MCF 10A (cell line): ENCODE measurements around the gene FAM156B. TPM values are rescaled to one million over a fixed set of nuclear protein-coding genes. Genes with fewer than 3 reads are reported as not detected.
"Not testable (repeated sequence)": the region's sequence is repeated elsewhere in the genome, so short reads cannot be mapped to it uniquely, and the experiment has no call there.

ENCODE experiments used
- BruUV-seq: library from RNA; stranded (reverse); fragments of 400-500 nt; replicated peaks from 2 replicates; lab custom pipeline; 2021; lab: Mats Ljungman, UMichigan
- CTCF ChIA-PET: fragments of 300-600 bp; sonication (Branson Sonifier 250); formaldehyde crosslinking; extraction: SDS; loops from one replicate; lab custom pipeline; 2021; ENCODE audit warnings: antibody characterized with exemption, inconsistent platforms; lab: Yijun Ruan, JAX
- POLR2A ChIA-PET: fragments of 300-600, 350-650 bp; sonication (Branson Sonifier 250); formaldehyde crosslinking; extraction: SDS; loops from one replicate; lab custom pipeline; 2020; ENCODE audit warnings: antibody characterized with exemption, inconsistent platforms; lab: Yijun Ruan, JAX
- DNase-seq: peaks from one replicate; pipeline ENCODE4 v3.0.0-alpha.2; 2018; ENCODE audit not compliant: unreplicated experiment
- H3K27ac Mint-ChIP-seq: one replicate; pipeline ENCODE4 v1.8.0; 2022; ENCODE audit warnings: mild to moderate bottlenecking, low read depth, mixed read lengths; ENCODE audit not compliant: unreplicated experiment
- H3K27me3 Mint-ChIP-seq: one replicate; pipeline ENCODE4 v1.8.0; 2022; ENCODE audit warnings: mixed read lengths; ENCODE audit not compliant: insufficient read depth, unreplicated experiment
- H3K36me3 Mint-ChIP-seq: one replicate; pipeline ENCODE4 v1.8.0; 2022; ENCODE audit warnings: mild to moderate bottlenecking, moderate library complexity, mixed read lengths; ENCODE audit not compliant: insufficient read depth, unreplicated experiment
- H3K4me1 Mint-ChIP-seq: one replicate; pipeline ENCODE4 v1.8.0; 2022; ENCODE audit warnings: mixed read lengths; ENCODE audit not compliant: insufficient read depth, unreplicated experiment
- H3K4me3 Mint-ChIP-seq: one replicate; pipeline ENCODE4 v1.8.0; 2022; ENCODE audit warnings: mild to moderate bottlenecking, moderate library complexity, mixed read lengths; ENCODE audit not compliant: unreplicated experiment
- H3K9me3 Mint-ChIP-seq: one replicate; pipeline ENCODE4 v1.8.0; 2022; ENCODE audit warnings: mixed read lengths; ENCODE audit not compliant: unreplicated experiment
- intact Hi-C: fragments of 100-400 bp; cut with micrococcal nuclease; formaldehyde crosslinking; loops from 2 replicates; pipeline ENCODE4 v1.14.1; 2022
- total RNA-seq: library from RNA; stranded (reverse); gene quantifications from 2 replicates; pipeline ENCODE4 v1.2.3, GENCODE V29; 2022
- TF ChIP-seq, protein P1 (sequence below): fragments of 200-600 bp; IDR thresholded peaks from one replicate; pipeline ENCODE4 v1.8.0; 2022; ENCODE audit warnings: antibody characterized with exemption, mild to moderate bottlenecking; ENCODE audit not compliant: unreplicated experiment

The FAM156B gene
- total RNA-seq, 1 experiment from 2014 or later = 13.3 TPM

DNA sequence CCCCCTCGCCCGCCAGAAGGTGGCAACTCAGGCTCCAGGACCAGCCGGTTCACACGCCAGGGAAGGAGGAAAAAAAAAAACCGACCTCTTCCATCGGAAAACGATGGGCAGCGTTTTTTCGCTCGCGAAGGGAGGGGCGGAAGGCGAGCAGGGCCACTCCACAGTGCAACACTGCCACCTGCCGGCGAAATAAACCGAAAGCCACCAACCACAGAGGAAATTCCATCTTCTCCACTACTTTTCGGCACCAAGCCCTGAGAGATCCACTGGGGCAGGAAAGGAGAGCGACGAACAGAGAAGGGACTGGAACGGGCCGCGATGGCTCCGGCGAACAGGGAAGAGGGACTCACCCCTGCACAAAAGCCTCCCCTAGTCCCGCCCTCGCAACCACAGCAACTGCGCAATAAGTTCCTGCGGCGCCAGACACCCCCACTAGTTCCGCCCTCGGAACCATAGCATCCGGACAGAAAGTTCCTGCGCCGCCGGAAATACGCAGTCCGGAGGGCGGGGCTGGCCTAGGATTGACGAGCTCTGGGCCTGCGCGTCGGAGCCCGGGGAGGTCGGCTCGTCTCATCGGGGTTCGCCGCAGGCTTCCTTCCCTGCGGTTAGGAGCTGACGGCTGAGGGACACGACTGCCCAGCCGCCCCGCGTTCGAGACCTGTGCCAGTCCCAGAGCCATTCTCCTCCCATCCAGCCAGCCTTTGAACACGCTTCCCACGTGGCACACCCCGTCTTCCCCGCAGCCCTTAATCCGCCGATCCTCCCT is 37.8 kb downstream of the FAM156B start:
- intact Hi-C loops = no loop called here
- H3K4me3 Mint-ChIP-seq = peak overlapping the region; percentile 87
- BruUV-seq = TSS peak; percentile 51
- no peaks in the 10 kb centered on the region for H3K4me1 Mint-ChIP-seq
- no peaks in the 10 kb centered on the region for H3K27me3 Mint-ChIP-seq
- ChIA-PET CTCF (interaction anchor here (0.6 to 0.7 kb wide), 6 partner anchors 9 to 1303 kb away, joined by 3 to 4 read pairs (median 3); no protein-coding TSS in a partner anchor), POLR2A (interaction anchor here (0.7 to 1.1 kb wide), 4 partner anchors 11 to 291 kb away, joined by 3 to 7 read pairs (median 6); partner anchors contain the start of gene KDM5C)
- TF ChIP-seq, protein P1, sequence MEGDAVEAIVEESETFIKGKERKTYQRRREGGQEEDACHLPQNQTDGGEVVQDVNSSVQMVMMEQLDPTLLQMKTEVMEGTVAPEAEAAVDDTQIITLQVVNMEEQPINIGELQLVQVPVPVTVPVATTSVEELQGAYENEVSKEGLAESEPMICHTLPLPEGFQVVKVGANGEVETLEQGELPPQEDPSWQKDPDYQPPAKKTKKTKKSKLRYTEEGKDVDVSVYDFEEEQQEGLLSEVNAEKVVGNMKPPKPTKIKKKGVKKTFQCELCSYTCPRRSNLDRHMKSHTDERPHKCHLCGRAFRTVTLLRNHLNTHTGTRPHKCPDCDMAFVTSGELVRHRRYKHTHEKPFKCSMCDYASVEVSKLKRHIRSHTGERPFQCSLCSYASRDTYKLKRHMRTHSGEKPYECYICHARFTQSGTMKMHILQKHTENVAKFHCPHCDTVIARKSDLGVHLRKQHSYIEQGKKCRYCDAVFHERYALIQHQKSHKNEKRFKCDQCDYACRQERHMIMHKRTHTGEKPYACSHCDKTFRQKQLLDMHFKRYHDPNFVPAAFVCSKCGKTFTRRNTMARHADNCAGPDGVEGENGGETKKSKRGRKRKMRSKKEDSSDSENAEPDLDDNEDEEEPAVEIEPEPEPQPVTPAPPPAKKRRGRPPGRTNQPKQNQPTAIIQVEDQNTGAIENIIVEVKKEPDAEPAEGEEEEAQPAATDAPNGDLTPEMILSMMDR = peak; percentile 96
- no peaks in the 10 kb centered on the region for H3K9me3 Mint-ChIP-seq
- DNase-seq = peak; percentile 94
- peak overlapping the region; percentile 99 for H3K27ac Mint-ChIP-seq
- peaks cover 7% of the 10 kb centered on the region for H3K36me3 Mint-ChIP-seq

DNA sequence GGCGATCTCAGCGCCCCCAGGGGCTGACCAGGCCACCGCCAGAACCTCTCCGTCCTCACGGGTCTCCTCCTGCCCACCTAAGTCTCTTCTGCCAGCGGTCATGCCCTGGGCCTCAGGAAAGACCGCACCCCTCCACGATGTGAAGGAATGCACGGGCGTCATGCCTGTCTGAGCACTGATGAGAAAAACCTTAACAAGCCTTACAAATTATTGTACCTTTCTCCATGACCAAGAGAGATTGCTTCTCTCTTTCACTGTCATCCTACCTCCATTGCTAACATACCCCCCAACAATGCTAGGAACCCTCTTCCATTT is 38.3 kb downstream of the FAM156B start:
- CTCF ChIA-PET = interaction anchor here (0.6 to 0.7 kb wide), 6 partner anchors 10 to 1303 kb away, joined by 3 to 4 read pairs (median 3); no protein-coding TSS in a partner anchor
- DNase-seq, H3K9me3 Mint-ChIP-seq, intact Hi-C loops, H3K36me3 Mint-ChIP-seq, H3K4me1 Mint-ChIP-seq, H3K27me3 Mint-ChIP-seq: not testable (repeated sequence)
- Mint-ChIP-seq H3K27ac (peak overlapping the region; percentile 99), H3K4me3 (peak overlapping the region; percentile 87)
- TSS peak; percentile 99 for BruUV-seq
- POLR2A ChIA-PET = interaction anchor here (0.7 to 1.1 kb wide), 4 partner anchors 12 to 290 kb away, joined by 3 to 7 read pairs (median 6); partner anchors contain the start of gene KDM5C

DNA sequence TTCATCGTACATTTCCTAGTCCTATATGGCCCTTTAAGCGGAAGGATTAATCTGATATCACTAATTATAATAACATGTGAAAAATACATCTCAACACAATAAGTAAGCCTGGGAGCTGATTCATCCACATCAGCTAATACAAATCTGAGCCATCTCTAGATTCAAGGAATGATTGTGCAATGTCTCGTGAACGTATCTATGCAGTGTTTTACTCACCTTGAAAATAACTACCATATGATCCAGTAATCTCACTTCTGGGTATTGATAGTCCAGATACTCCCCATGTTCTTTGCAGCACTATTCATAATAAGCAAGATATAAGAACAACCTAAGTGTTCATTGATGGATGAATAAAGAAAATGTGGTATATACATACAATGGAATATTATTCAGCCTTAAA is 43.6 kb downstream of the FAM156B start:
- H3K27ac Mint-ChIP-seq, H3K4me1 Mint-ChIP-seq, H3K27me3 Mint-ChIP-seq, DNase-seq, H3K9me3 Mint-ChIP-seq, BruUV-seq, CTCF ChIA-PET, H3K36me3 Mint-ChIP-seq, intact Hi-C loops, POLR2A ChIA-PET, H3K4me3 Mint-ChIP-seq: not testable (repeated sequence)

DNA sequence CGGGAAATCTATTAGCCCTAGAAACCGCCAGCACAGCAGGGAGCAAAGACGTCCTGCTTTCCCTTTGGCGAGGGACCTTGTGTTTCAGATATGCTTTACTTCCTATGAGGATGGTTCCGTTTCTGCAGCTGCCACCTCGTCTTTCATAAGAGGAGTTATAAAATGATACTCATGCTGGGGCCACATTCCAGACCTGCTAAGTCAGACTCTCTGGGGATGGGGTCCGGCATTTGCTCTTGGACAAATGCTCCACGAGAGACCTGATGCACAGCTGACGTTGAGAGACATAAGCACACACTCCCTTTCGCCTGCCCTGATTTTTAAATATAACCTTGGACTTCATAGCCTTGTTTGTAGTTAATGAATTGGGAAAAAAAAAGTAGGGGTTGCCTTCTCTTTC is 44.6 kb downstream of the FAM156B start:
- H3K4me3 Mint-ChIP-seq, H3K27ac Mint-ChIP-seq, CTCF ChIA-PET, BruUV-seq, H3K36me3 Mint-ChIP-seq, H3K4me1 Mint-ChIP-seq, POLR2A ChIA-PET, DNase-seq, intact Hi-C loops, H3K9me3 Mint-ChIP-seq, H3K27me3 Mint-ChIP-seq: not testable (repeated sequence)

DNA sequence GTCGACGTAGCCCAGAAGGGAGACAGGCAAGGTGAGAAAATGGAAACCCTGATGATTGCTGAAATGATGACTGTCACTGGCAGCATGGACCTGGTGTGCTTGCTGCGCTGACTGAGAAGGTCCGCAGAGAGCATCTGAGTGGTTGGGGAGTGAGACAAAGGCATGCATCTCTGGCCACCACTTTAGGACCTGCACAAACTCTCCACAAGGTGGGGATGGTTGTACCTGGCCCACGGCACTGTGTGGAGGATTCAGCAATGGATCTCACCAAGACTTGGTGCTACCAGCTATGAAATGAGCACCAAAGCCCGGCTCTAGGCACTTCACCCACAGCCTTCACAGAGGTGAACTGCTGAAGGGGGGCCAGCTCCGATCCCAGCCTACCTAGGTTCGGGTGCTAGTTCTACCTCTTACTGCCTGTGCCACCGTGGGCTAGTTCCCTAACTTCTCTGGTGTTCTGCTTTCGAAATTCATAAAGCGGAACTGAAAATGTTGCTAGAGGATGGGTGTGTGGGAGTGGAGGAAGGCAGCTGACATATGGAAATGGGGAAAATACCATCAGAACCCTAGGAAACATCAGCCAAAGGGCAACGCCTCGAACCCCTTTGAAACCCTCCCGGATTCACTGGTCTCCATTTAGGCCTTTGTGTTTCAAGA is 48.8 kb downstream of the FAM156B start:
- CTCF ChIA-PET, intact Hi-C loops, BruUV-seq, POLR2A ChIA-PET, DNase-seq, H3K4me1 Mint-ChIP-seq, H3K27me3 Mint-ChIP-seq, H3K9me3 Mint-ChIP-seq, H3K4me3 Mint-ChIP-seq, H3K27ac Mint-ChIP-seq, H3K36me3 Mint-ChIP-seq: not testable (repeated sequence)

DNA sequence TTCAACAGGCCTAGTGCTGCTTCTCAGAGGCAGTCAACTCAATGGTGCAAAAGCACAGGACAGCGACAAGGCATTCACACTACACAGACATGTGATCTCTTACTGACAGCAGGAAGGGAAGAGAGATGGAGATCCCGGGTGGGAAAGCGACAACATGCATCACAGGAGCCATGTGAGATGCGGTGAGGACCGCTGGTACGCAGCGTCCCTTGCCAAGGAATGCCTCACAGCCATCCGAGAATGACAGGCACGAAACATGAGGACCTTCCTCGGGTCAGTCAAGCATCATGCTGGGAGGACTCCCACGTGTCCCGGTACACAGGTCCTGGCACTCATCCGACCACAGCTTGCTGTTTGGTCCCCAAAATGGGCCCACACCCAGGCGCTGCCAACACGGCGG is 50.4 kb downstream of the FAM156B start:
- H3K9me3 Mint-ChIP-seq, H3K27me3 Mint-ChIP-seq, BruUV-seq, H3K4me1 Mint-ChIP-seq, POLR2A ChIA-PET, H3K36me3 Mint-ChIP-seq, H3K4me3 Mint-ChIP-seq, DNase-seq, intact Hi-C loops, CTCF ChIA-PET, H3K27ac Mint-ChIP-seq: not testable (repeated sequence)

DNA sequence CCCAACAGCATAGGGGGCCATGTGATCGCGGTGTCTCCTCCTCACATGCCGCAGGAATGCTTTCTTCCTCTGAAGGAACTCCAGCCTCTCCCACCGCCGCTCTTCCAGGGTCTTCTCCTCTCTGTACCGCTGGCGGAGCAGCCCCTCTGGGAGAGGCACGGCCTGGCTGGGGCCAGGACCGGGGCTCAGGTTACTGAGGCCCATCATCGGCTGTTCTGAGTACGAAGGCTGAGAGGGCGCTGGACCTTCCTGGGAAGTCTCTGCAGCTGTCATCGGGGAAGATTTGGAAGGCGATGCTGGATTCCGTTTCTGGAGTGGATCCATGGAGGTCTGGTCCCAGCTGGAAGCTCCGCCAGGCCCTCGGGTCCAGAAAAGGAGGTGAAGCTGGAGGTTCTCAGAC is 51.1 kb downstream of the FAM156B start:
- intact Hi-C loops, POLR2A ChIA-PET: not testable (repeated sequence)

DNA sequence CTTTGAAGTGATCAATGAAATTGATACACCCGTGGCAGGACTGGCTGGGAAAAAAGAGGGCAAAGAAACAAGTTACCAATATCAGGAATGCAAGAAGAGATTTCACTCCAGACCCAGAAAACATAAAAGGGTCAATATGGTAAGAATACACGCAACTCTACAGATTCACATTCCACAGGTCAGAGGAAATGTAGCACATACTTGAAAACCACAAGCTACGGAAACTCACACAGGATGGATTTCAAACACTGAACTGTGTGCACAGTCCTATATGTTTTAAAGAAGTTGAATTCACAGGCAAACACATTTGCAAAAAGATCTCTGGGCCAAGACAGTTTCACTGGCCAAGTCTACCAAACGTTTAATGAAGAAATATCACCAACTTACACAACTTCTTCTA is 52.2 kb downstream of the FAM156B start:
- H3K27ac Mint-ChIP-seq, DNase-seq, BruUV-seq, H3K9me3 Mint-ChIP-seq, POLR2A ChIA-PET, H3K4me3 Mint-ChIP-seq, CTCF ChIA-PET, H3K36me3 Mint-ChIP-seq, H3K4me1 Mint-ChIP-seq, intact Hi-C loops, H3K27me3 Mint-ChIP-seq: not testable (repeated sequence)

More for the DNA sequence above, 51.1 kb downstream of the FAM156B start:
- H3K4me1 Mint-ChIP-seq, H3K36me3 Mint-ChIP-seq, H3K27me3 Mint-ChIP-seq, H3K4me3 Mint-ChIP-seq, H3K27ac Mint-ChIP-seq, BruUV-seq, H3K9me3 Mint-ChIP-seq, CTCF ChIA-PET, DNase-seq: not testable (repeated sequence)
